NB4 (cell line): ENCODE results near the gene ZNRF3.

ENCODE experiments used
- MYC ChIP-seq: IDR thresholded peaks from 2 replicates; pipeline ENCODE4 v1.6.1; 2011; ENCODE audit warnings: low read depth, low read length
- POLR2A ChIP-seq: IDR thresholded peaks from 2 replicates; pipeline ENCODE4 v1.6.1; 2011; ENCODE audit warnings: mild to moderate bottlenecking; ENCODE audit not compliant: insufficient read length; ENCODE audit errors: extremely low read depth
- TF ChIP-seq, protein P1 (sequence below): IDR thresholded peaks from one replicate; pipeline ENCODE4 v1.5.1; 2012; ENCODE audit warnings: low read depth, low read length

GRCh38 chr22:29054251-29054767, 170.9 kb downstream of the ZNRF3 start:
- TF ChIP-seq, protein P1, sequence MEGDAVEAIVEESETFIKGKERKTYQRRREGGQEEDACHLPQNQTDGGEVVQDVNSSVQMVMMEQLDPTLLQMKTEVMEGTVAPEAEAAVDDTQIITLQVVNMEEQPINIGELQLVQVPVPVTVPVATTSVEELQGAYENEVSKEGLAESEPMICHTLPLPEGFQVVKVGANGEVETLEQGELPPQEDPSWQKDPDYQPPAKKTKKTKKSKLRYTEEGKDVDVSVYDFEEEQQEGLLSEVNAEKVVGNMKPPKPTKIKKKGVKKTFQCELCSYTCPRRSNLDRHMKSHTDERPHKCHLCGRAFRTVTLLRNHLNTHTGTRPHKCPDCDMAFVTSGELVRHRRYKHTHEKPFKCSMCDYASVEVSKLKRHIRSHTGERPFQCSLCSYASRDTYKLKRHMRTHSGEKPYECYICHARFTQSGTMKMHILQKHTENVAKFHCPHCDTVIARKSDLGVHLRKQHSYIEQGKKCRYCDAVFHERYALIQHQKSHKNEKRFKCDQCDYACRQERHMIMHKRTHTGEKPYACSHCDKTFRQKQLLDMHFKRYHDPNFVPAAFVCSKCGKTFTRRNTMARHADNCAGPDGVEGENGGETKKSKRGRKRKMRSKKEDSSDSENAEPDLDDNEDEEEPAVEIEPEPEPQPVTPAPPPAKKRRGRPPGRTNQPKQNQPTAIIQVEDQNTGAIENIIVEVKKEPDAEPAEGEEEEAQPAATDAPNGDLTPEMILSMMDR, result no peak
- no peak for TF ChIP-seq POLR2A
- TF ChIP-seq MYC, result no peak
